K562 (cell line): ENCODE data around the gene TBX10. TPM values are rescaled to one million over a fixed set of nuclear protein-coding genes. Genes with fewer than 3 reads are reported as not detected.

Experiments used
- ADNP ChIP-seq: fragments of 200-800 bp; sonication (Bioruptor generic); IDR thresholded peaks from 2 replicates; pipeline ENCODE4 v1.6.1; 2016; ENCODE audit warnings: missing genetic modification characterization, missing compliant biosample characterization
- CBX5 ChIP-seq: IDR thresholded peaks from 2 replicates; pipeline ENCODE4 v1.6.1; 2014; ENCODE audit warnings: low read depth, borderline replicate concordance
- CREB1 ChIP-seq, 2 experiments: sonication (generic) in 1 of 2; formaldehyde crosslinking in 1 of 2; IDR thresholded peaks; 2 replicates each; pipeline versions ENCODE4 v1.6.1 to v1.8.0; 2012 to 2022; ENCODE audit warnings: inconsistent platforms in 1 of 2, mild to moderate bottlenecking in 1 of 2, missing genetic modification reagents in 1 of 2, moderate library complexity in 1 of 2
- CREM ChIP-seq: IDR thresholded peaks from 2 replicates; pipeline ENCODE4 v1.6.1; 2014; ENCODE audit warnings: antibody characterized with exemption, low read depth
- DNMT1 ChIP-seq: fragments of 450-650 bp; IDR thresholded peaks from 2 replicates; pipeline ENCODE4 v1.6.1; 2016; ENCODE audit warnings: antibody characterized with exemption, mild to moderate bottlenecking
- FOXK2 ChIP-seq, 2 experiments: fragments of 450-650 bp; IDR thresholded peaks in 1 of 2; conservative IDR thresholded peaks in 1 of 2; 2 replicates each; pipeline ENCODE4 v1.6.1; 2016; ENCODE audit warnings: low read depth in 2 of 2, mild to moderate bottlenecking in 1 of 2
- HMG20A ChIP-seq: fragments of 450-650 bp; formaldehyde crosslinking; conservative IDR thresholded peaks from 2 replicates; pipeline ENCODE4 v1.4.0; 2020; ENCODE audit warnings: mild to moderate bottlenecking, mixed read lengths
- KDM5B ChIP-seq: fragments of 200-600 bp; sonication (generic); IDR thresholded peaks from 2 replicates; pipeline ENCODE4 v1.6.1; 2012; ENCODE audit warnings: low read depth, mild to moderate bottlenecking, moderate library complexity, low read length, control low read depth, inconsistent platforms; ENCODE audit not compliant: insufficient replicate concordance
- PTBP1 ChIP-seq: fragments of 200-400 bp; formaldehyde crosslinking; IDR thresholded peaks from 2 replicates; pipeline ENCODE4 v1.6.1; 2017; ENCODE audit warnings: low read depth, low read length
- XRCC4 ChIP-seq: IDR thresholded peaks from one replicate; pipeline ENCODE4 v1.6.1; 2011; ENCODE audit not compliant: insufficient read depth, insufficient read length; ENCODE audit errors: extremely low read depth
- ZNF146 ChIP-seq: IDR thresholded peaks from one replicate; pipeline ENCODE4 v1.6.1; 2018; ENCODE audit warnings: missing compliant biosample characterization; ENCODE audit not compliant: unreplicated experiment
- polyA plus RNA-seq, 8 experiments: library from polyadenylated mRNA; depleted of rRNA in 4 of 8; stranded (reverse) in 5 of 8; unstranded in 3 of 8; fragments of >200 nt; fragmentation: Nextera tagmentation in 2 of 8; fragmentation: Illumina TruSeq in 1 of 8; extraction: Ambion mirVana in 2 of 8; extraction: Trizol in 1 of 8; gene quantifications; 2 replicates each; pipeline versions ENCODE4 v1.2.1 to v1.2.3, GENCODE V29; 2011 to 2014; ENCODE audit warnings: inconsistent platforms in 1 of 8, missing spikeins in 1 of 8
- total RNA-seq, 7 experiments: library from RNA; depleted of rRNA in 6 of 7; stranded (reverse); fragments of >200 nt in 6 of 7; fragmentation: Illumina TruSeq in 2 of 7; extraction: Trizol in 2 of 7; gene quantifications; 2 replicates each; pipeline versions ENCODE4 v1.2.1 to v1.2.3, GENCODE V29; 2011 to 2021; ENCODE audit warnings: low replicate concordance in 1 of 7
- TF ChIP-seq, protein P1 (sequence below): sonication (generic); formaldehyde crosslinking; IDR thresholded peaks from 2 replicates; pipeline ENCODE4 v1.8.1; 2023; ENCODE audit warnings: missing genetic modification reagents, mild to moderate bottlenecking, borderline replicate concordance
- TF ChIP-seq, protein P2 (sequence below): fragments of 450-650 bp; conservative IDR thresholded peaks from 2 replicates; pipeline ENCODE4 v1.6.1; 2016; ENCODE audit warnings: missing genetic modification characterization, low read depth, mild to moderate bottlenecking, missing compliant biosample characterization, moderate library complexity
- TF ChIP-seq, protein P3 (sequence below): fragments of 450-650 bp; IDR thresholded peaks from 2 replicates; pipeline ENCODE4 v1.6.1; 2016; ENCODE audit warnings: borderline replicate concordance
- TF ChIP-seq, protein P4 (sequence below): sonication (generic); formaldehyde crosslinking; IDR thresholded peaks from 2 replicates; pipeline ENCODE4 v1.8.1; 2022; ENCODE audit warnings: missing genetic modification reagents
- TF ChIP-seq, protein P5 (sequence below): fragments of 250-450 bp; sonication (Bioruptor Pico); IDR thresholded peaks from 2 replicates; pipeline ENCODE4 v1.5.0; 2021

TBX10 gene
- total and polyA plus RNA-seq, 9 of the 15 experiments (the other 6 are each of a cell fraction or from before 2014, with no cell fraction given), result not detected

DNA sequence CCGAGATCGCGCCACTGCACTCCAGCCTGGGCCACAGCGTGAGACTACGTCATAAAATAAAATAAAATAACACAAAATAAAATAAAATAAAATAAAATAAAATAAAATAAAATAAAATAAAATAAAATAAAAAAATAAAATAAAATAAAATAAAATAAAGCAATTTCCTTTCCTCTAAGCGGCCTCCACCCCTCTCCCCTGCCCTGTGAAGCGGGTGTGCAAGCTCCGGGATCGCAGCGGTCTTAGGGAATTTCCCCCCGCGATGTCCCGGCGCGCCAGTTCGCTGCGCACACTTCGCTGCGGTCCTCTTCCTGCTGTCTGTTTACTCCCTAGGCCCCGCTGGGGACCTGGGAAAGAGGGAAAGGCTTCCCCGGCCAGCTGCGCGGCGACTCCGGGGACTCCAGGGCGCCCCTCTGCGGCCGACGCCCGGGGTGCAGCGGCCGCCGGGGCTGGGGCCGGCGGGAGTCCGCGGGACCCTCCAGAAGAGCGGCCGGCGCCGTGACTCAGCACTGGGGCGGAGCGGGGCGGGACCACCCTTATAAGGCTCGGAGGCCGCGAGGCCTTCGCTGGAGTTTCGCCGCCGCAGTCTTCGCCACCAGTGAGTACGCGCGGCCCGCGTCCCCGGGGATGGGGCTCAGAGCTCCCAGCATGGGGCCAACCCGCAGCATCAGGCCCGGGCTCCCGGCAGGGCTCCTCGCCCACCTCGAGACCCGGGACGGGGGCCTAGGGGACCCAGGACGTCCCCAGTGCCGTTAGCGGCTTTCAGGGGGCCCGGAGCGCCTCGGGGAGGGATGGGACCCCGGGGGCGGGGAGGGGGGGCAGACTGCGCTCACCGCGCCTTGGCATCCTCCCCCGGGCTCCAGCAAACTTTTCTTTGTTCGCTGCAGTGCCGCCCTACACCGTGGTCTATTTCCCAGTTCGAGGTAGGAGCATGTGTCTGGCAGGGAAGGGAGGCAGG is 56.0 kb downstream of the TBX10 start, which contains the start of gene GSTP1 (continued):
- TF ChIP-seq, protein P1, sequence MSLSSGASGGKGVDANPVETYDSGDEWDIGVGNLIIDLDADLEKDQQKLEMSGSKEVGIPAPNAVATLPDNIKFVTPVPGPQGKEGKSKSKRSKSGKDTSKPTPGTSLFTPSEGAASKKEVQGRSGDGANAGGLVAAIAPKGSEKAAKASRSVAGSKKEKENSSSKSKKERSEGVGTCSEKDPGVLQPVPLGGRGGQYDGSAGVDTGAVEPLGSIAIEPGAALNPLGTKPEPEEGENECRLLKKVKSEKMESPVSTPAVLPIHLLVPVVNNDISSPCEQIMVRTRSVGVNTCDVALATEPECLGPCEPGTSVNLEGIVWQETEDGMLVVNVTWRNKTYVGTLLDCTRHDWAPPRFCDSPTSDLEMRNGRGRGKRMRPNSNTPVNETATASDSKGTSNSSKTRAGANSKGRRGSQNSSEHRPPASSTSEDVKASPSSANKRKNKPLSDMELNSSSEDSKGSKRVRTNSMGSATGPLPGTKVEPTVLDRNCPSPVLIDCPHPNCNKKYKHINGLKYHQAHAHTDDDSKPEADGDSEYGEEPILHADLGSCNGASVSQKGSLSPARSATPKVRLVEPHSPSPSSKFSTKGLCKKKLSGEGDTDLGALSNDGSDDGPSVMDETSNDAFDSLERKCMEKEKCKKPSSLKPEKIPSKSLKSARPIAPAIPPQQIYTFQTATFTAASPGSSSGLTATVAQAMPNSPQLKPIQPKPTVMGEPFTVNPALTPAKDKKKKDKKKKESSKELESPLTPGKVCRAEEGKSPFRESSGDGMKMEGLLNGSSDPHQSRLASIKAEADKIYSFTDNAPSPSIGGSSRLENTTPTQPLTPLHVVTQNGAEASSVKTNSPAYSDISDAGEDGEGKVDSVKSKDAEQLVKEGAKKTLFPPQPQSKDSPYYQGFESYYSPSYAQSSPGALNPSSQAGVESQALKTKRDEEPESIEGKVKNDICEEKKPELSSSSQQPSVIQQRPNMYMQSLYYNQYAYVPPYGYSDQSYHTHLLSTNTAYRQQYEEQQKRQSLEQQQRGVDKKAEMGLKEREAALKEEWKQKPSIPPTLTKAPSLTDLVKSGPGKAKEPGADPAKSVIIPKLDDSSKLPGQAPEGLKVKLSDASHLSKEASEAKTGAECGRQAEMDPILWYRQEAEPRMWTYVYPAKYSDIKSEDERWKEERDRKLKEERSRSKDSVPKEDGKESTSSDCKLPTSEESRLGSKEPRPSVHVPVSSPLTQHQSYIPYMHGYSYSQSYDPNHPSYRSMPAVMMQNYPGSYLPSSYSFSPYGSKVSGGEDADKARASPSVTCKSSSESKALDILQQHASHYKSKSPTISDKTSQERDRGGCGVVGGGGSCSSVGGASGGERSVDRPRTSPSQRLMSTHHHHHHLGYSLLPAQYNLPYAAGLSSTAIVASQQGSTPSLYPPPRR, result no peak
- TF ChIP-seq DNMT1 (no peak), CREM (peak; percentile 31; the same call in 1 of the 2 replicates), CBX5 (no peak), XRCC4 (no peak), KDM5B (peak; percentile 96), FOXK2 (conservative IDR thresholded peaks at IDR 0.05 in 1 of 2, IDR thresholded peaks at IDR 0.05 in 1 of 2; ENCODE audit: low read depth in 2 of 2) (peak; percentile 45 to 54; a peak in 1 of 4 replicates), CREB1 (IDR thresholded peaks at IDR 0.05) (peak; percentile 34; the same call in 1 of the 2 replicates), CREB1 (CRISPR knock-in tag; IDR thresholded peaks at IDR 0.05) (no peak), ADNP (tag) (peak; percentile 63; the same call in 1 of the 2 replicates), PTBP1 (no peak), HMG20A (CRISPR knock-in tag) (no peak), ZNF146 (CRISPR knock-in tag) (no peak)
- TF ChIP-seq, protein P2, sequence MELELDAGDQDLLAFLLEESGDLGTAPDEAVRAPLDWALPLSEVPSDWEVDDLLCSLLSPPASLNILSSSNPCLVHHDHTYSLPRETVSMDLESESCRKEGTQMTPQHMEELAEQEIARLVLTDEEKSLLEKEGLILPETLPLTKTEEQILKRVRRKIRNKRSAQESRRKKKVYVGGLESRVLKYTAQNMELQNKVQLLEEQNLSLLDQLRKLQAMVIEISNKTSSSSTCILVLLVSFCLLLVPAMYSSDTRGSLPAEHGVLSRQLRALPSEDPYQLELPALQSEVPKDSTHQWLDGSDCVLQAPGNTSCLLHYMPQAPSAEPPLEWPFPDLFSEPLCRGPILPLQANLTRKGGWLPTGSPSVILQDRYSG, result no peak
- TF ChIP-seq, protein P3, sequence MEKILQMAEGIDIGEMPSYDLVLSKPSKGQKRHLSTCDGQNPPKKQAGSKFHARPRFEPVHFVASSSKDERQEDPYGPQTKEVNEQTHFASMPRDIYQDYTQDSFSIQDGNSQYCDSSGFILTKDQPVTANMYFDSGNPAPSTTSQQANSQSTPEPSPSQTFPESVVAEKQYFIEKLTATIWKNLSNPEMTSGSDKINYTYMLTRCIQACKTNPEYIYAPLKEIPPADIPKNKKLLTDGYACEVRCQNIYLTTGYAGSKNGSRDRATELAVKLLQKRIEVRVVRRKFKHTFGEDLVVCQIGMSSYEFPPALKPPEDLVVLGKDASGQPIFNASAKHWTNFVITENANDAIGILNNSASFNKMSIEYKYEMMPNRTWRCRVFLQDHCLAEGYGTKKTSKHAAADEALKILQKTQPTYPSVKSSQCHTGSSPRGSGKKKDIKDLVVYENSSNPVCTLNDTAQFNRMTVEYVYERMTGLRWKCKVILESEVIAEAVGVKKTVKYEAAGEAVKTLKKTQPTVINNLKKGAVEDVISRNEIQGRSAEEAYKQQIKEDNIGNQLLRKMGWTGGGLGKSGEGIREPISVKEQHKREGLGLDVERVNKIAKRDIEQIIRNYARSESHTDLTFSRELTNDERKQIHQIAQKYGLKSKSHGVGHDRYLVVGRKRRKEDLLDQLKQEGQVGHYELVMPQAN, result no peak
- TF ChIP-seq, protein P4, sequence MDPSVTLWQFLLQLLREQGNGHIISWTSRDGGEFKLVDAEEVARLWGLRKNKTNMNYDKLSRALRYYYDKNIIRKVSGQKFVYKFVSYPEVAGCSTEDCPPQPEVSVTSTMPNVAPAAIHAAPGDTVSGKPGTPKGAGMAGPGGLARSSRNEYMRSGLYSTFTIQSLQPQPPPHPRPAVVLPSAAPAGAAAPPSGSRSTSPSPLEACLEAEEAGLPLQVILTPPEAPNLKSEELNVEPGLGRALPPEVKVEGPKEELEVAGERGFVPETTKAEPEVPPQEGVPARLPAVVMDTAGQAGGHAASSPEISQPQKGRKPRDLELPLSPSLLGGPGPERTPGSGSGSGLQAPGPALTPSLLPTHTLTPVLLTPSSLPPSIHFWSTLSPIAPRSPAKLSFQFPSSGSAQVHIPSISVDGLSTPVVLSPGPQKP, result no peak
- TF ChIP-seq, protein P5, sequence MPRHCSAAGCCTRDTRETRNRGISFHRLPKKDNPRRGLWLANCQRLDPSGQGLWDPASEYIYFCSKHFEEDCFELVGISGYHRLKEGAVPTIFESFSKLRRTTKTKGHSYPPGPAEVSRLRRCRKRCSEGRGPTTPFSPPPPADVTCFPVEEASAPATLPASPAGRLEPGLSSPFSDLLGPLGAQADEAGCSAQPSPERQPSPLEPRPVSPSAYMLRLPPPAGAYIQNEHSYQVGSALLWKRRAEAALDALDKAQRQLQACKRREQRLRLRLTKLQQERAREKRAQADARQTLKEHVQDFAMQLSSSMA (CRISPR knock-in tag), result no peak
